HG02623 (cell line): ENCODE data around the gene CST6.
A peak's percentile ranks its signal among the peaks of the same experiment; 100 is the strongest.

Experiments used
- ATAC-seq: cut with Tn5 transposase; IDR thresholded peaks from one replicate; pipeline ENCODE4 v1.9.1; 2021; ENCODE audit warnings: moderate library complexity; ENCODE audit not compliant: unreplicated experiment

CST6 gene

DNA sequence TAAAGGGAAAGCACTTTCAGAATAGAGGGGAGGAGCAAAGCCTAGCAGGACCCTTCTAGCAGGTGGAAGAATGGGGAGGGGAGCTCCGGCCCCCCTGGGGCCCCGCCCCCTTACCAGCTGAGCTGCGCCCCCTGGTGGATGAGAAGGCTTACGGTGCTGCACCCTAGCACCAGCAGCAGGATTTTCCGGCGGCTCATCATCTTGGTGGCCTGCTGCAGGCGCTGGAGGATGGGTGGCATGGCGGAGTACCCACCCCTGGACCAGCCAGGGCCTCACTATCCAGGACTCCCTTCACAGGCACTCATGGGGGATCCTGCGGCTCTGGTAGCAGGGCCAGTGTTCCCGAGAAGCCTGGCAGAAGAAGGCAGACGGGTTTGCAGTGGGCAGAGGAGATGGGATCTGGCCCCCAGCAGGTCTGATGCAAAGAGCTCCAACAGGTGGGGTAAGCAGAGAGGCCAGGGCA, 33.4 kb downstream of the CST6 start:
- peak; percentile 66 for ATAC-seq

- ATAC-seq, result no peak
Measured at GRCh38 chr11:66046901-66047300, 35.1 kb downstream of the CST6 start.

DNA sequence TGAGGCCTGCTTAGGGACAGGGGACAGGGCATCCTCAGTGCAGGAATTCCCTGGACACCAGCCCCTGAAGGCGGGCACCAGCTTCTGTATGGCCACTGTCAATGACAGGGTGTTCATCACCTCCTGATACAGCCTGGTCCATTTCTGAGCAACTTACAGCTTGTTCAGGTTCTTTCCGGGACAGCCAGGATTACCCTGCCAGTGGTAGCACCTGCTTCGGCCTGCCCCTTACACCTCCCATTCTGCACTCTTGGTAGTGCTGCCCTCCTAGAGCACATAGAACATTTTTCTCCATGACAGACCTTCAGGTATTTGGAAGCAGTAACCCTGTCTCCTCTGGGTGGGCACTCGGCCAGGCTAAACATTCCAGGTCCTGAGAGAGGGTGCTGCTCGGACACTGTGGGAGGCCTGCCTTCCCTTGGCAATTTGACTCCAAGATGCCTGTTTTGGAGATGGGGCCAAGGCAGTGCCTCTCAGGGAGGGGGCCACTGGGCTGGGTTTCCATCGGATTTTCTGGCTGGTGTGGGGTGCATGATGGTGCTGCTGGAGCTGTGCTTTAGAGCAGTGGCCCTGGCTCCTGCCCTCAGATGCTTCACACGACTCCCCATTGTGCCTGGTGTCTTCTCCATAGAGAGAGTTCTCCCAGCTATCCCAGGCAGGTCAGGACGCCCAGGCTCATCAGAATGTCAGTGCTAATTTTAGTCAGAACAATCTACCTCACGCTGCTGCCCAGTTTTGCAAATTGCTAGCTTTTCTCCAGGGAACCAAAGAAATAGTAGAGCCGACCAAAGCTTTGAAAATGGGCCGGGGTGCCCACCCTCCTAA, 35.9 kb downstream of the CST6 start:
- no peak for ATAC-seq

GRCh38 chr11:66048547-66049323, 36.9 kb downstream of the CST6 start, which contains the start of gene GAL3ST3:
GAL3ST3 (minus strand) TSS chr11:66049161; CDS start chr11:66045415, 3,746 bp downstream.
- no peak for ATAC-seq

GRCh38 chr11:66050581-66051231, 38.9 kb downstream of the CST6 start:
- no peak for ATAC-seq

GRCh38 chr11:66051371-66051765, 39.6 kb downstream of the CST6 start:
- ATAC-seq, result no peak

GRCh38 chr11:66051766-66052663, 40.2 kb downstream of the CST6 start, which contains the start of gene SF3B2:
SF3B2 (plus strand) TSS chr11:66052364; CDS start chr11:66052385, 21 bp downstream.
- ATAC-seq, result peak; percentile 91

- ATAC-seq, result no peak
Measured at GRCh38 chr11:66052664-66052982, 40.8 kb downstream of the CST6 start.

DNA sequence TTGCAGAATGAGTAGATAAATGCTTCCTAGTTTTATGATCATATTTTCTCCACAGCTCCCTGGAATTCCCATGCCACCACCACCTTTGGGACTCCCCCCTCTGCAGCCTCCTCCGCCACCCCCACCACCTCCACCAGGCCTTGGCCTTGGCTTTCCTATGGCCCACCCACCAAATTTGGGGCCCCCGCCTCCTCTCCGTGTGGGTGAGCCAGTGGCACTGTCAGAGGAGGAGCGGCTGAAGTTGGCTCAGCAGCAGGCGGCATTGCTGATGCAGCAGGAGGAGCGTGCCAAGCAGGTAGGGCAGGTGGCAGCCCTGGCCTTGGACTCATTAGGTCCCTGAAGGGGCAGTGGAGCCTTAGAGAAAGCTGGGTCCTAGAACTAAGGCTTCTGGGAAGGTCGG, 43.2 kb downstream of the CST6 start:
- ATAC-seq, result no peak

- ATAC-seq, result no peak
Measured at GRCh38 chr11:66056501-66056900, 44.7 kb downstream of the CST6 start.

DNA sequence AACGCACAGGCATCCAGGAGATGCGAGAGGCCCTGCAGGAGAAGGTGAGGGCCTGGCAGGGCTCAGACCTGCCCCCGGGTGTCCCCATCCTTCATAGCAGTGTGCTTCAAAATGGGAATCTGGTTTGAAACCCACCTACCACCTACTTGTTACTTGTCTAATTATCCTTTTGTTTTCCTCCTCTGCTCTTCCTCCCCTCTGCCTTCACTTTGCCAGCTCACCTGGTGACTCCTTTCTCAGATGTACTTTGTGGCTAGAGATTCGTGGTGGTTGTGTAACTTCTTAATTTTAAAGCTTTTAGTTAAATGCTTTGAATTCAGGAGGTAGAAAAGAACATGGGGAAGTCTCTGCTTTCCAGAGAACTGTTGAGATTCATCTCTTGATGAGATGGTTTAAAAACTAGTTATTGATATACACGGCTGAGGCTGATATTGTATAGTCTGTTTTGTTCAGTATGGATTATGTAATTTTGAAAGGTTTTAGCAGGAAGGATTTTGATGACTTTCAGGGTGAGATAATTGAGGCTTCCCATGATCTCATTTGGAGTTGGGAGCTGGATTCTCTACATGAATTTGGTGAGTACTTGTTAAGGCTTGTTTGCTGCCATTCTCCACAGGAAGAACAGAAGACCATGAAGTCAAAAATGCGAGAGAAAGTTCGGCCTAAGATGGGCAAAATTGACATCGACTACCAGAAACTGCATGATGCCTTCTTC, 48.3 kb downstream of the CST6 start:
- no peak for ATAC-seq

GRCh38 chr11:66061268-66061667, 49.5 kb downstream of the CST6 start:
- no peak for ATAC-seq

DNA sequence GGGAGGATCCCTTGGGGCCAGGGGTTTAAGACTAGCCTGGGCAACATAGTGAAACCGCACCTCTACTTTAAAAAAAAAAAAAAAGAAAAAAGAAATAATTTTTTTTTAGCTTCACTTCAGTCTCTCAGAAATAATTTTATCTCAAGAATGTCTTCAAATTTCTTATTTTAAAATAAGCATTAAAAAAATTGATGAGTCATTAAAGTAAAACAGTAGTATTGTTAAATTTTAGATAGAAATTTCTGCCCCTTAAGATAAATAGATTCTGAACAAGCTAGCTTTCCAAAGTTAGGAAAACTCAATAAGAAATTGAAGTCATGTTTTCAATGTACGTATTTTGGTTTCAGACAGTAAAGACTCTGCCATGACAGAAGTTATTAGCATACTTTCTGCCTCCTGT, 50.6 kb downstream of the CST6 start:
- no peak for ATAC-seq
